Cardiac fibroblast (primary cell): ENCODE results near the gene DARS2.

ENCODE experiments used
- DNase-seq, 2 donors: peaks; one replicate each; pipeline versions ENCODE4 v3.0.0 to v3.0.0-alpha.2; 2010; ENCODE audit warnings: low read depth in 2 of 2
- H3K4me3 ChIP-seq, 2 donors: replicated peaks in 1 of 2; 1 replicate in 1 of 2; 2 replicates in 1 of 2; pipeline ENCODE4 v1.5.1; 2011; ENCODE audit warnings: low read depth in 2 of 2, low read length in 2 of 2, mild to moderate bottlenecking in 2 of 2, moderate library complexity in 1 of 2
- TF ChIP-seq, protein P1 (sequence below): IDR thresholded peaks from one replicate; pipeline ENCODE4 v1.5.1; 2011; ENCODE audit warnings: low read depth, mild to moderate bottlenecking, low read length, inconsistent platforms

DARS2 gene

DNA sequence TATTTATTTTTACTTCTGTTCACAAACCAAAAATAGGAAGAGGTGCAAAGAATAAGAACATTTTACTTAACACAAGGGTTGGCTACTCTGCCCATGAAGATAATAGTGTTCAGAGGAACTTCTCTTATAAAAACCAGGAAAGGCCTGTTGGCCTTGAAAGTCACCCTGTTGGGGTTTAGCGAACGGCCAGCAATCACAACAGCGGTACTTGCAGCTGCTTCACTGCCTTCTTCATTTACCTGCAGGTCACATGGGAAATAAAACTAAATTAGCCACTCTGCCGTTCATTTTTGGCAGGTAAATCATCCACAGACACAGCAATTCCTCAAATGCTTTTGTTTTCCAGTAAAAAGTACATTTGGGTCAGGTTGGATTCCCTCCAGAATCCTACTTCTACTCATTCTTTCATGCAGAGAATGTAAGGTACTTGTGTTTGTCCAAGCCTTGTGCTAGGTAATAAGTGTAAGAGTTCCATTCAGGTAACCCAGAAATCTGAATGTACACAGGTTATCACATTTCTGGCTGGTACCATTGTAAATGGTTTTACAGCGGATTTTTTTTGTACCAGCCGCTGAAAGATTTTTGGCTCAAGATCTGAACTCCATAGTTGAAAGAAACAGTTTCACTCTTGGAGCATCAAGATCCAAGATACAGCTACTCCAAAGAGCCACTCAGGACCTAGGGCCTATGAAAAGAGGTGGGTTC lies 79.5 kb downstream of the DARS2 start:
- H3K4me3 ChIP-seq: no peak overlapping the region
- no peak for DNase-seq
- TF ChIP-seq, protein P1, sequence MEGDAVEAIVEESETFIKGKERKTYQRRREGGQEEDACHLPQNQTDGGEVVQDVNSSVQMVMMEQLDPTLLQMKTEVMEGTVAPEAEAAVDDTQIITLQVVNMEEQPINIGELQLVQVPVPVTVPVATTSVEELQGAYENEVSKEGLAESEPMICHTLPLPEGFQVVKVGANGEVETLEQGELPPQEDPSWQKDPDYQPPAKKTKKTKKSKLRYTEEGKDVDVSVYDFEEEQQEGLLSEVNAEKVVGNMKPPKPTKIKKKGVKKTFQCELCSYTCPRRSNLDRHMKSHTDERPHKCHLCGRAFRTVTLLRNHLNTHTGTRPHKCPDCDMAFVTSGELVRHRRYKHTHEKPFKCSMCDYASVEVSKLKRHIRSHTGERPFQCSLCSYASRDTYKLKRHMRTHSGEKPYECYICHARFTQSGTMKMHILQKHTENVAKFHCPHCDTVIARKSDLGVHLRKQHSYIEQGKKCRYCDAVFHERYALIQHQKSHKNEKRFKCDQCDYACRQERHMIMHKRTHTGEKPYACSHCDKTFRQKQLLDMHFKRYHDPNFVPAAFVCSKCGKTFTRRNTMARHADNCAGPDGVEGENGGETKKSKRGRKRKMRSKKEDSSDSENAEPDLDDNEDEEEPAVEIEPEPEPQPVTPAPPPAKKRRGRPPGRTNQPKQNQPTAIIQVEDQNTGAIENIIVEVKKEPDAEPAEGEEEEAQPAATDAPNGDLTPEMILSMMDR: no peak
